ENCODE data around the gene TEP1.

TEP1 gene

GRCh38 chr14:20429801-20430669 is 16.7 kb upstream of the TEP1 start:
- no peak for DNase-seq (ENCODE audit: low spot score)

GRCh38 chr14:20428802-20429201 is 15.5 kb upstream of the TEP1 start:
- DNase-seq (ENCODE audit: low spot score): no peak

- no peak for DNase-seq (ENCODE audit: low spot score)
Observed at GRCh38 chr14:20428010-20428365, 14.7 kb upstream of the TEP1 start.

- DNase-seq (ENCODE audit: low spot score): peak; percentile 60
Observed at GRCh38 chr14:20427231-20428009, 14.1 kb upstream of the TEP1 start.

- no peak for DNase-seq (ENCODE audit: low spot score)
Observed at GRCh38 chr14:20424851-20425250, 11.6 kb upstream of the TEP1 start.

GRCh38 chr14:20422886-20423285 is 9.6 kb upstream of the TEP1 start:
- no peak for DNase-seq (ENCODE audit: low spot score)

- no peak for DNase-seq (ENCODE audit: low spot score)
Observed at GRCh38 chr14:20421267-20421666, 8.0 kb upstream of the TEP1 start.

GRCh38 chr14:20419419-20419818 is 6.1 kb upstream of the TEP1 start:
- DNase-seq (ENCODE audit: low spot score): no peak

- peak; percentile 89 for DNase-seq (ENCODE audit: low spot score)
Observed at GRCh38 chr14:20418501-20418909, 5.2 kb upstream of the TEP1 start.

GRCh38 chr14:20417250-20418186 is 4.2 kb upstream of the TEP1 start:
- DNase-seq (ENCODE audit: low spot score): peak; percentile 53

GRCh38 chr14:20416223-20416622 is 2.9 kb upstream of the TEP1 start:
- peak; percentile 63 for DNase-seq (ENCODE audit: low spot score)

- peak; percentile 61 for DNase-seq (ENCODE audit: low spot score)
Observed at GRCh38 chr14:20415782-20416206, 2.5 kb upstream of the TEP1 start.

- DNase-seq (ENCODE audit: low spot score): no peak
Observed at GRCh38 chr14:20413744-20414082, 412 bp upstream of the TEP1 start.

GRCh38 chr14:20412411-20412810 is 890 bp downstream of the TEP1 start:
- DNase-seq (ENCODE audit: low spot score): no peak

- DNase-seq (ENCODE audit: low spot score): no peak
Observed at GRCh38 chr14:20409226-20409625, 4.1 kb downstream of the TEP1 start.

- no peak for DNase-seq (ENCODE audit: low spot score)
Observed at GRCh38 chr14:20403521-20403920, 9.8 kb downstream of the TEP1 start.

GRCh38 chr14:20400965-20401593 is 12.2 kb downstream of the TEP1 start:
- DNase-seq (ENCODE audit: low spot score): peak; percentile 83

GRCh38 chr14:20400589-20400964 is 12.7 kb downstream of the TEP1 start:
- no peak for DNase-seq (ENCODE audit: low spot score)

- no peak for DNase-seq (ENCODE audit: low spot score)
Observed at GRCh38 chr14:20397511-20397910, 15.8 kb downstream of the TEP1 start.

- no peak for DNase-seq (ENCODE audit: low spot score)
Observed at GRCh38 chr14:20391505-20391904, 21.8 kb downstream of the TEP1 start.

- no peak for DNase-seq (ENCODE audit: low spot score)
Observed at GRCh38 chr14:20388159-20388558, 25.1 kb downstream of the TEP1 start.

- no peak for DNase-seq (ENCODE audit: low spot score)
Observed at GRCh38 chr14:20387576-20387975, 25.7 kb downstream of the TEP1 start.
